LNCAP (cell line): Measurements from ENCODE around the gene CACHD1.

Experiments
- TF ChIP-seq, protein P1 (sequence below): fragments of 450-650 bp; IDR thresholded peaks from 2 replicates; pipeline ENCODE4 v1.5.1; 2017; ENCODE audit warnings: mild to moderate bottlenecking

The CACHD1 gene

DNA sequence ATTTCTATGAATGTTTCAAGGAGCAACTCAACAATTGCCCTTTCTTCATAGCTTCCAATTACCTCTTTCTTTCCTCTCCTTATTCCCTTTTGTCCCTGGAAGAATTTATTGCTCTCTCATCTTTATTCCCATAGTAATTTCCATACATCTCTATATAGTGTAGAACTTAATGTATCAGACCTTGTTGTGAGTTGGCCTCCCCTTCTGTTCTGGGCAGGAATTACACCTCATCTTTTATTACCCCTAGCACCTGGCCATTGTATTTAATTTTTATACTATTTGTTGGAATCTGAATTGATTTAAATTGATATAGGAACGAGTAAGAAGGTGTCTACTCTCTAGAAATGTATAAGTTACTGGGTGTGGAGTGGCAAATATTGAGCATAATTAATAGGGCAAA is 114.5 kb downstream of the CACHD1 start:
- TF ChIP-seq, protein P1, sequence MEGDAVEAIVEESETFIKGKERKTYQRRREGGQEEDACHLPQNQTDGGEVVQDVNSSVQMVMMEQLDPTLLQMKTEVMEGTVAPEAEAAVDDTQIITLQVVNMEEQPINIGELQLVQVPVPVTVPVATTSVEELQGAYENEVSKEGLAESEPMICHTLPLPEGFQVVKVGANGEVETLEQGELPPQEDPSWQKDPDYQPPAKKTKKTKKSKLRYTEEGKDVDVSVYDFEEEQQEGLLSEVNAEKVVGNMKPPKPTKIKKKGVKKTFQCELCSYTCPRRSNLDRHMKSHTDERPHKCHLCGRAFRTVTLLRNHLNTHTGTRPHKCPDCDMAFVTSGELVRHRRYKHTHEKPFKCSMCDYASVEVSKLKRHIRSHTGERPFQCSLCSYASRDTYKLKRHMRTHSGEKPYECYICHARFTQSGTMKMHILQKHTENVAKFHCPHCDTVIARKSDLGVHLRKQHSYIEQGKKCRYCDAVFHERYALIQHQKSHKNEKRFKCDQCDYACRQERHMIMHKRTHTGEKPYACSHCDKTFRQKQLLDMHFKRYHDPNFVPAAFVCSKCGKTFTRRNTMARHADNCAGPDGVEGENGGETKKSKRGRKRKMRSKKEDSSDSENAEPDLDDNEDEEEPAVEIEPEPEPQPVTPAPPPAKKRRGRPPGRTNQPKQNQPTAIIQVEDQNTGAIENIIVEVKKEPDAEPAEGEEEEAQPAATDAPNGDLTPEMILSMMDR, result peak; percentile 62

DNA sequence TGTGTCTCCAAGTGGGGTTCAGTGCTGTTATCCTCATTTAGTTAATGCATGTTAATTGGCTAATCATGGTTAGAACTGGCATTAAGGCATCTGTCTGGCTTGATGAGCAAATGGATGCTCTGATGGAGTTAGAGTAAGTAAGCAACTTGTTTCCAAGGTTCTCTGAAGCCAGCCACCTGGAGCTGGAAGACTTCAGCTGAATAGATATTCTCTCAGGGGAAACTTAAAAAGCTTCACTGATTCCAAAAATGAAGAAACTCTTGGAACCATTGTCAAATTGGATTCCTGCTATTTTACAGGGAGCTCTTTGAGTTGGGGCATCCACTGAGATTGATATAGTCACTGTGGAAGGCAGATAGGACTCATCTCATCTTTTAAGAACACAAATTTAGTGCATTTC is 118.9 kb downstream of the CACHD1 start:
- TF ChIP-seq, protein P1, result no peak

DNA sequence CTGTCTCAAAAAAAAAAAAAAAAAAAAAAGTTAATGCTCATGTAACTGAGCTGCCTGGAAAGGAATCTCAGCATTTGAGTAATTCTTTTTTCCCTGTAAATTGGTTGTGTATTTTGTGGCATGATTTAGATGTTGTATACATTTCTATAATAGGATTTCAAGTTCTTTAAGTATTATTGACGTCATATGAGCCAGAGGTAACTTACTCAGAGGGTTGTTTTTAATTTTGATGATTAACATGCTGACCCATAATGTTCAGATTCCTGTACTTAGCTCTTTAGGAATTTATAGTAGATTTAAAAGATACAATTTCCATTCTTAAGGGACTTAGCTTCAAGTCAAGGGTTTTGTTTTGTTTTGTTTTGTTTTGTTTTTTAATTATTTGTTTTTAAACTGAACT is 120.4 kb downstream of the CACHD1 start:
- TF ChIP-seq, protein P1, result no peak

DNA sequence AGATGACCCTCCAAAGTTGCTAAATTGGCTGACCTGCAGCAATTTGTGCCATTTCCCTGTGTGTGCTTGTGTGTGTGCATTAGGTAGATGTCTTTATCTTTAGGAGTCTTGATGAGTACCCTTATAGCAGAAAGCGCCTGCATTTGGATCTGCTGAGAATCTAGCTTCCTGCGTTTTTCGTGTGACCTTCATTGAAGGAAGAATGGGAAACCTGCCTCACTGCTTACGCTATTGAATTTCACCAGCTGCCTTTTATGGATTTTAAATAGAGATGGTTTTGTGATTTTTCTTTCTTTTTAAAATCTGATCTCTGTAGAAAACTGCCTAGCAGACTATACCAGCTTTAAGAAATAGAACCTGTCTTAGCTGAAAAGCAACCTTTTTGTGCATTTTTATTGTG is 124.5 kb downstream of the CACHD1 start:
- TF ChIP-seq, protein P1, result no peak

DNA sequence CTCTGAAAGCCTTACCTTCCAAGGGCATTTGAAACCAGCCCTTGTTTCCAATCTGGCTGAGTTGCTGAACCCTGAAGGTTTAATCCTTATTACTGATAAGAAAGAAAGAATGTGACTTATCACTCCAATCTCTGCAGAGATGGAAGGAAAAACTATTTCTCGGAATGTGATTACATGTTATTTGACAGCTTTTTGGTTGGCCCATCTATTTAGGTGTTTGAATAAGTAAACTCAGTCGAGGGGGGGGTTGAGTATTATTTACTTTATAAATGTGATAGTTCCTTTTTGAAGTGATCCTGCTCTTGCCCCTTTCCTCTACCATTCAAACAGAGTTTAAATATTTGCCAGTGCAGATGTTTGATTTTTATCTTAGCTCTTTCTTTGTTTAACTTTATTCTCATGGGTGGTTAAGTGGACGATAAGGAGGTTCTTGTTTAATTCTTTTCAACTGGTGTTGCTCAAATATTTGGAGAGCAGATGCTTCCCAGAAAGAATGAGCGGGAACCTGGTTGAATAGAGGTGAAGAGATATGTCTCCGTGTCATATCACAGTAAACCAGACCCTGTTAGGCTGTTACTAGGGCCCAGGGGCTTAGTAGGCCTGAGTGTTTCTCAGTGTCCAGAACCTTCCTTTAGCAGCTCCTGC is 126.1 kb downstream of the CACHD1 start:
- TF ChIP-seq, protein P1, result no peak

DNA sequence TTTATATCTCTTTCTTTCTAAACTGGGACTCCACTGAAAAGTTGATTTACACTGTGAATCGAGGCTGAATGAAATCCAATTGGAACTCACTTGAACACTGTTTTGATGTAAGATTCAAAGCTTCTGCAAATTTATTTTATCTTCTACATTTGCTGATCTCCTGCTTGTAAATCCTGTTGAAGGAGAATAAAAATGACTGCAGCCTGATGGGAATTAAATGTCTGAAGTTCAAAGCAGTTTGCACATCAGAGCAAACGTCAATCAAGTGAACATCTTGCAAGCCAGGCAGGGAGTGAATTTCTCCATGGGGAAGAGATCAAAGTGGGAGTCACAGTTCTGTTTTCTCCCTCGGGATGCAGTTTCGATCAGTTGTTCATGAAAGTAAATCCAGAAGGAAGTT is 127.2 kb downstream of the CACHD1 start:
- TF ChIP-seq, protein P1, result no peak

DNA sequence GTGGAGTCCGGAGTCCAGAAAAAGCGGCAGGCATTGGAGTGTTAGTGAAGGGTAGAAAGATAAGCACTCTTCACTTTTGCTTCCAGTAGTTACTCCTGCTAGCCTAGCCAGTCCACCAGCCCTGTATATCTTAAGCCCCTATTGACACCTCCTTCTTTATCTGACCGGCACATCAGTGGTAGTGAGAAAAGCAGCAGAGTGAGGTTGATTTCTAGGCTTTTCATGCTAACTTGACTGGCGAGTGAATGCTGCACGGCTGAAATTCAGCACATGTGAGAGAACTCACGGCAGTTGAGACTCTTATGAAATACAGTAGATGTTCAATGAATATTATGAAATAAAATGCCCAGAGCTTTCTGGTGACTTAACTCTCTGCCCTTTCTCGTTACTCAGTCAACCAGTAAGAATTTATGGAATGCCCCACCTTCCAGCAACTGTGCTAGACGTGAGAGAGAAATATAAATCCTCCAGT is 128.2 kb downstream of the CACHD1 start:
- TF ChIP-seq, protein P1, result no peak

DNA sequence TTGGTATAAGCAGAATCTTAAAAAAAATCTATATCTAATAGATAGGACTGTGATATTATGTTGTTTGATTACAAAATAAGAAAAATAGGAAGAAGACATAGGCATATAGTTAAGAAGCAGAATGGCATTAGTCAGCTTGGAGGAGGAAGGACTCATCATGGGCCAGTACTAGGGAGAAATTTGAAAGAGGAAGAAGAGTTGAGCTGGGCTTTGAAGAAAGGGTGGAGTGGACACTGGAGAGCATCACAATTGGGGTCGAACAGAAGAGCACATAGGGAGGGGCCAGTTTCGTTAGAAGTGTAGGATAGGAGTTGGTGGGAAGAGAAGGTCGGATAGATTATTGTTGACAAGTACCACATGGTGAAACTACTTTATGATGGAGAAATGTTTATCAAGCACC is 129.3 kb downstream of the CACHD1 start:
- TF ChIP-seq, protein P1, result no peak
